Measurements from ENCODE around the gene DUS1L. TPM values are rescaled to one million over a fixed set of nuclear protein-coding genes. Genes with fewer than 3 reads are reported as not detected.
A peak's percentile ranks its signal among the peaks of the same experiment; 100 is the strongest.

The DUS1L gene
- total RNA-seq, 2 experiments from 2014 or later, result 113 to 127 TPM

DNA sequence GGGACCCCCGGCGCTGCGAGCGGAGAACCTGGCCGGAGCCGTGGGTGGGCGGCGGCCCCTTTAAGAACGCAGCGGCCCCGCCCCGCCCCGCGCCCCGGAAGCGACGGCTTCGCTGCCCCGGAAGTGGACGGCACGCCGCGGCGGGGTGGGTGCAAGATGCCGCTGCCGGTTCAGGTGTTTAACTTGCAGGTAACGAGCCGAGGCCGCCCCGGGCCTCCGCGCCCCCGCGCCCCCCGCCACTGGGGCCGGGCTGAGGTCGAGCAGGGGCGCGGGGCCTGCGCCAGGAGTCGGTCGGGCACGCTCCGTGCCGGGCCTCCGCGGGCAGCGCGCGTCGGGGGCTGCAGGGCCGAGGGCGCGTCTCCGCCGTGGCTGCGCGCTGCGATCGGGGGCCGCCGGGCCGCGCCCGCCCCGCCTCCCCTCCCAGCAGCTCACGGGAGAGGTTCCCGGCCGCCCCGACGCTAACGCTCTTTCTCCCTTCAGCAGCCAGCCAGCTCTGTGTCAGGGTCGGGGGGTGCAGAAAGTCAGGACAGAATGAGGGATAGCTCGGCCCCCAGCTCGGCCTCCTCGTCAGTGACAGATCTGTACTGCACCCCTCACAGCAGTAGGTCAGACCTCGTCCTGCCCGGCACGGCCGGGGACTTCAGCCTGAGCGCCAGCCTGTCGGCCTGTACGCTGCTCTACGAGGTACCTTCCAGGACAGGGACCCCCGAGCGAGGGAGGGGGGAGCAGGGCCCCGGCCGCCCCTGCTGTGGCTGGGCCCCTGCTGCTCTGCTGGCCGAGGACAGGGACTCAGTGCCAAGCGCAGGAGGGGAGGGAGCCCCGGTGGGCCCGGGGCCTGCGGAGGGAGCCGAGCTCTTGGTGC lies 13.6 kb downstream of the DUS1L start, which contains the start of the genes GPS1 and RFNG:
TSS of gene GPS1 (plus strand) at position 123 of the 862 bp plus-strand sequence. CDS start at position 157, 34 bp downstream.
TSS of gene RFNG (minus strand) at position 36 of the 862 bp plus-strand sequence. CDS start 45 bp downstream, outside the sequence.
- no peaks in the 10 kb centered on the region for H3K9me3 Mint-ChIP-seq
- DNase-seq, result peak; percentile 84
- CTCF ChIA-PET, result interaction anchor here (0.9 to 2.6 kb wide), 4 partner anchors 12 to 93 kb away, joined by 3 to 7 read pairs (median 4); partner anchors contain the start of gene DCXR
- peak within 1 kb of the TSS; percentile 93 for H3K27ac Mint-ChIP-seq
- H3K27me3 Mint-ChIP-seq, result no peaks in the 10 kb centered on the region
- POLR2A ChIA-PET, result interaction anchor here (0.6 kb wide), 1 partner anchor 14 kb away, joined by 3 read pairs; the partner anchor contains the start of gene DCXR
- peaks cover 23% of the 10 kb centered on the region for H3K4me1 Mint-ChIP-seq
- H3K4me3 Mint-ChIP-seq, result peak within 1 kb of the TSS; percentile 83
- peaks cover 5% of the 10 kb centered on the region for H3K36me3 Mint-ChIP-seq (ENCODE audit: low read depth)

DNA sequence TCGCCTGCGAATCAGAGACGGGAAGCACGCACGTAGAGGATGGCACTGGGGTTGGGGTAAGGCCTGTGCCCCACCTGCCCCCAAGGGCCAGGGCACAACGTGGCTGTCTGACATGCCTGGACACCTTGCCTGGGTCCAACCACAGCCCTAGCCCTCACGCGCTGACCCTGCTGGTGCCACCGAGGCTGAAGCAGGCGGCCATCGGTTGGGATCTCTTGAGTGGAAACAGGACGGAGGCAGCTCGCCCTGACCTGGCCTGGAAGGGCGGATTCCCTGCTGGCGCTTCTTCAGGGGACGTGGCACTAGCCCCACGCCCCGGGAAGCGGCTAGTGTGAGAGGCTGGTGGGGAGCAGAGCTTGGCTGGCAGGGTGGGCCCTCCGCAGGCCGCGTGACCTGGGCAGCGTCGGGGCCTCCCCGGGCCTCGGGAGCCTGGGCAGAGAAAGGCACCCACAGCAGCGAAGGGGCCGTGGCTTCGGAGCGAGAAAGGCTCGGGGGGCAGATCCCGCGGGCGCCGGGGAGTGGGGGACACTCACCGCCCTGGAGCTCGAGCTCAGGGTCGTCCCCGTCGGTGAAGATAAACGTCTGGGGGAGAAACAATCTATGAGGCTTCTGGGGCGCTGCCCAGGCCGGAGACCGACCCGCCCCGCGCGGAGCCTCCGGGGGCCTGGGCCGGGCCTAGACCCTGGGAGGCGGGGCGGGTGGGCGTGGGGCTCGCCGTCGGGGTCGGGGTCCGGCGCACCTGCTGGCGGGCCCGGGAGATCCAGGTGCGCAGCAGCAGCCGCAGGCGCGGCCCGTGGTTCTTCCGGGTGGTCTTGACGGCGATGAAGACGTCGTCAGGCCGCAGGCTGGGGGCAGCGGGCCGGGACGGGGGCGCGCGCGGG lies 14.6 kb downstream of the DUS1L start:
- H3K9me3 Mint-ChIP-seq, result no peaks in the 10 kb centered on the region
- peak overlapping the region; percentile 93 for H3K27ac Mint-ChIP-seq
- H3K4me1 Mint-ChIP-seq, result peaks cover 23% of the 10 kb centered on the region
- H3K4me3 Mint-ChIP-seq, result peak overlapping the region; percentile 82
- H3K27me3 Mint-ChIP-seq, result no peaks in the 10 kb centered on the region
- ChIA-PET CTCF (interaction anchor here (0.5 to 2.3 kb wide), 6 partner anchors 10 to 135 kb away, joined by 3 to 14 read pairs (median 4); partner anchors contain the start of gene DCXR), POLR2A (no interaction called here)
- no peak for DNase-seq
- peaks cover 5% of the 10 kb centered on the region for H3K36me3 Mint-ChIP-seq (ENCODE audit: low read depth)

DNA sequence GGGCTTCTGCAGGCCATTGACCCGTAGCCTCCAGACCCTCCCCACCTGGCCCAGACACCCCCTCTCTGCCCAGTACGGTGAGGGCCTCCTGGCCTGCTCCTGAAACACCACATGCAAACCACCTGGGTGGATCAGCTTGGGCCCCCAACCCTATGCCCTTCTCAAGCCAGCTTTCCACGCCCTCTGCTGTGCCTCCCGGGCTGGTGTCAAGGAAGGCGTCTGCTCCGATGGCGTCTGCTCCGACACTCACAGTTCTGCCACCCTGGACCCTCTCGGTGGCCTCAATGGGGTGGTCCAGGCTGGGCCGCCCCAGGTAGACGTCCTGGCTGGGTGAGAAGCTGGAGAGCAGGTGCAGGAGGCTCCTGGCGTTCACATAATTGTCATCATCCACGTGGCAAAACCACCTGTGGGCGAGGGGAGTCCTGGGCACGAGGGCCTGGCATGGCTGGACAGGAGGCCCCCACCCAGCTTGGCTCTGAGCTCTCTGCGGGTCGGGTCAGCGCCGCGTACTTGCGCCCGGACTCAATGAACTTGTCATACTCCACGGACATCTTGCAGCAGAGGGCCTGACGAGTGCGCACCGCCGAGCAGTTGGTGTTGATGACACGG lies 15.3 kb downstream of the DUS1L start:
- H3K9me3 Mint-ChIP-seq, result no peaks in the 10 kb centered on the region
- DNase-seq, result no peak
- ChIA-PET POLR2A (no interaction called here), CTCF (interaction anchor here (0.5 to 2.3 kb wide), 5 partner anchors 9 to 135 kb away, joined by 3 to 14 read pairs (median 4); partner anchors contain the start of gene DCXR)
- H3K4me3 Mint-ChIP-seq, result peak overlapping the region; percentile 82
- peaks cover 23% of the 10 kb centered on the region for H3K4me1 Mint-ChIP-seq
- no peaks in the 10 kb centered on the region for H3K27me3 Mint-ChIP-seq
- H3K36me3 Mint-ChIP-seq (ENCODE audit: low read depth), result peaks cover 5% of the 10 kb centered on the region
- H3K27ac Mint-ChIP-seq, result peak overlapping the region; percentile 93

DNA sequence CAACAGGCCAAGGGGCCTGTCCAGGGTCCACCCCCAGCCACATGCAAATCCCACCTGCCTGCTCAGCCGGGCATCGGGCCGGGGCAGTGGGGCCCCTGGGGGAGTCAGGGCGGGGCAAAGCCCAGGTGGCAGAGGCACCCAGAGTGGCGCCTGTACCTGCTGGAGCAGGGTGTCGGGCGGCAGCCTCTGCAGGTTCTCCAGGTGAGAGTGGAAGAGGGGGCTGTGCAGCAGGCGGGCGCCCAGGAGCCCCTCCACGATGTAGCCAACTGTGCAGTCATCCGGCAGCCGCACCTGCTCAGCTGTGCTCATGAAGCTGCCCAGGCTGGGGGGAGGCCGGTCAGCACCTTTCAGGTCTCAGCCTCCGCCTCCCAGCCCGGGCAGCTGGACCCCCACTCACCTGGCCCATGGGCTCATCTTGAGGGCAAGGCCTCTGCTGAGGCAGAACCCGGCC lies 16.1 kb downstream of the DUS1L start:
- Mint-ChIP-seq H3K36me3 (ENCODE audit: low read depth) (peaks cover 3% of the 10 kb centered on the region), H3K9me3 (no peaks in the 10 kb centered on the region), H3K27ac (no peak overlapping the region), H3K4me3 (no peak overlapping the region), H3K4me1 (peaks cover 23% of the 10 kb centered on the region), H3K27me3 (no peaks in the 10 kb centered on the region)
- CTCF ChIA-PET, result interaction anchor here (1.5 to 2.3 kb wide), 3 partner anchors 9 to 19 kb away, joined by 4 to 14 read pairs (median 7); partner anchors contain the start of gene DCXR
- POLR2A ChIA-PET, result no interaction called here
- DNase-seq, result no peak

- H3K27me3 Mint-ChIP-seq, result no peaks in the 10 kb centered on the region
- no peak overlapping the region for H3K4me3 Mint-ChIP-seq
- H3K36me3 Mint-ChIP-seq (ENCODE audit: low read depth), result peaks cover 3% of the 10 kb centered on the region
- H3K4me1 Mint-ChIP-seq, result peaks cover 23% of the 10 kb centered on the region
- H3K27ac Mint-ChIP-seq, result no peak overlapping the region
- DNase-seq, result no peak
- ChIA-PET CTCF (interaction anchor here (2.3 kb wide), 1 partner anchor 11 kb away, joined by 14 read pairs; the partner anchor contains the start of gene DCXR), POLR2A (no interaction called here)
- H3K9me3 Mint-ChIP-seq, result no peaks in the 10 kb centered on the region
Observed at GRCh38 chr17:82049106-82049505, 16.5 kb downstream of the DUS1L start.

GRCh38 chr17:82048571-82048971 lies 17.0 kb downstream of the DUS1L start:
- POLR2A ChIA-PET, result no interaction called here
- CTCF ChIA-PET, result interaction anchor here (0.9 kb wide), 1 partner anchor 11 kb away, joined by 4 read pairs; the partner anchor contains the start of gene DCXR
- Mint-ChIP-seq H3K27ac (no peak overlapping the region), H3K36me3 (ENCODE audit: low read depth) (peaks cover 3% of the 10 kb centered on the region), H3K9me3 (no peaks in the 10 kb centered on the region), H3K4me1 (peaks cover 21% of the 10 kb centered on the region), H3K4me3 (no peak overlapping the region), H3K27me3 (no peaks in the 10 kb centered on the region)
- no peak for DNase-seq

- POLR2A ChIA-PET, result no interaction called here
- Mint-ChIP-seq H3K4me3 (no peak overlapping the region), H3K9me3 (no peaks in the 10 kb centered on the region), H3K27ac (no peak overlapping the region), H3K4me1 (peaks cover 16% of the 10 kb centered on the region), H3K36me3 (ENCODE audit: low read depth) (peaks cover 3% of the 10 kb centered on the region), H3K27me3 (no peaks in the 10 kb centered on the region)
- DNase-seq, result no peak
- CTCF ChIA-PET, result interaction anchor here (0.9 to 1.0 kb wide), 2 partner anchors 10 to 17 kb away, joined by 3 to 4 read pairs; partner anchors contain the start of gene DCXR
Observed at GRCh38 chr17:82047914-82048570, 17.6 kb downstream of the DUS1L start.

- ChIA-PET POLR2A (no interaction called here), CTCF (interaction anchor here (1.0 kb wide), 1 partner anchor 17 kb away, joined by 3 read pairs; no protein-coding TSS in a partner anchor)
- Mint-ChIP-seq H3K27ac (no peak overlapping the region), H3K4me1 (peaks cover 11% of the 10 kb centered on the region), H3K4me3 (no peak overlapping the region), H3K36me3 (ENCODE audit: low read depth) (peaks cover 3% of the 10 kb centered on the region), H3K27me3 (no peaks in the 10 kb centered on the region), H3K9me3 (no peaks in the 10 kb centered on the region)
- DNase-seq, result no peak
Observed at GRCh38 chr17:82047379-82047778, 18.2 kb downstream of the DUS1L start.

GRCh38 chr17:82046903-82047302 lies 18.7 kb downstream of the DUS1L start:
- no peak overlapping the region for H3K27ac Mint-ChIP-seq
- no peak for DNase-seq
- no peaks in the 10 kb centered on the region for H3K27me3 Mint-ChIP-seq
- POLR2A ChIA-PET, result no interaction called here
- peaks cover 3% of the 10 kb centered on the region for H3K36me3 Mint-ChIP-seq (ENCODE audit: low read depth)
- no peak overlapping the region for H3K4me3 Mint-ChIP-seq
- CTCF ChIA-PET, result no interaction called here
- no peaks in the 10 kb centered on the region for H3K9me3 Mint-ChIP-seq
- peaks cover 11% of the 10 kb centered on the region for H3K4me1 Mint-ChIP-seq

GRCh38 chr17:82045936-82046484 lies 19.6 kb downstream of the DUS1L start:
- no peak overlapping the region for H3K4me3 Mint-ChIP-seq
- H3K27ac Mint-ChIP-seq, result no peak overlapping the region
- H3K36me3 Mint-ChIP-seq (ENCODE audit: low read depth), result peaks cover 3% of the 10 kb centered on the region
- H3K27me3 Mint-ChIP-seq, result no peaks in the 10 kb centered on the region
- H3K4me1 Mint-ChIP-seq, result peaks cover 11% of the 10 kb centered on the region
- ChIA-PET POLR2A (no interaction called here), CTCF (no interaction called here)
- no peaks in the 10 kb centered on the region for H3K9me3 Mint-ChIP-seq
- DNase-seq, result no peak

GRCh38 chr17:82043507-82043906 lies 22.1 kb downstream of the DUS1L start:
- peaks cover 6% of the 10 kb centered on the region for H3K4me1 Mint-ChIP-seq
- H3K27ac Mint-ChIP-seq, result no peak overlapping the region
- DNase-seq, result no peak
- H3K9me3 Mint-ChIP-seq, result no peaks in the 10 kb centered on the region
- ChIA-PET CTCF (interaction anchor here (1.6 to 2.2 kb wide), 2 partner anchors 13 to 63 kb away, joined by 4 read pairs; no protein-coding TSS in a partner anchor), POLR2A (interaction anchor here (0.6 kb wide), 1 partner anchor 13 kb away, joined by 3 read pairs; no protein-coding TSS in a partner anchor)
- H3K36me3 Mint-ChIP-seq (ENCODE audit: low read depth), result peaks cover 3% of the 10 kb centered on the region
- H3K27me3 Mint-ChIP-seq, result no peaks in the 10 kb centered on the region
- no peak overlapping the region for H3K4me3 Mint-ChIP-seq
